GM19463 (cell line): Measurements from ENCODE around the gene TWIST2.

Experiments
- ATAC-seq: cut with Tn5 transposase; IDR thresholded peaks from one replicate; pipeline ENCODE4 v1.9.1; 2021; ENCODE audit warnings: mild to moderate bottlenecking, moderate library complexity; ENCODE audit not compliant: unreplicated experiment

Gene TWIST2

GRCh38 chr2:238916176-238916874, 68.4 kb downstream of the TWIST2 start:
- ATAC-seq = no peak

- ATAC-seq = no peak
Measured at GRCh38 chr2:238916875-238917590, 69.1 kb downstream of the TWIST2 start.

DNA sequence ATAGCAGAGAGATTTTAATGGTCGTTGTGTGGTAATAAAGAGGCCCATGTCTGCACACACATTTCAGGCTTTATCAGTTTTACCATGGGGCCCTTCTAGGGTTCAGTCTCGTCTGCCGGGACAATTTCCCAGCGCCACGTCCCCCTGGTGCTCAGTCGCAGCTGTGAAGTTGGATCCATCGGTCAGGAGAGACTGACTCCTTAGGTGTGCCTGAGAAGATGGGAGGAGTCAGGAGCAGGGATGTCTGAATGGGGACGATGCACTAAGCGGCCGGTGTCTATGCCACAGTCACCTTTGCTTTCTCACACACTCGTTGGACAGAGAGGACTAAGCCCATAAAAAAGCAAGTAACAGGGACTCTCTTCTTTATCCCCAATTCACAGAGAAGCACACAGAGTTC, 71.4 kb downstream of the TWIST2 start:
- no peak for ATAC-seq

GRCh38 chr2:238920053-238920452, 72.2 kb downstream of the TWIST2 start:
- ATAC-seq = no peak

DNA sequence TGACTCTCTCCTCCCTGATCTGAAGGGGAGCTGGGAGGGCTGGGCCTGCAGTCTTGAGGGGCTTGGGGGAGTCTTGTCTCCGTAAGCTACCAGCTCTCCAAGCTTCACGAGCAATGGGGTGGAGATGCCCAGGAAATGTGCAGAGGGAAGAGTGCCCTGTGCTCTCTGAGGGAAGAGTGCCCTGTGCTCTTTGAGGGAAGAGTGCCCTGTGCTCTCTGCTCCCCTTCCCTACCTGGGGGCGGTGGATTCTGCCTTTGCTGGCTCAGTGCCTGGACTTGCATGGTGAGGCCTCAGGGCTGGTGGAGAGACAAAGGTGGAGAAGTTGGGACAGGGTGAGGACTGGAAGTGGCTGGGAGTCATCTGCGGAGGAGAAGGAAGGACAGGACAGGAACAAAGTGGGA, 72.7 kb downstream of the TWIST2 start:
- no peak for ATAC-seq

DNA sequence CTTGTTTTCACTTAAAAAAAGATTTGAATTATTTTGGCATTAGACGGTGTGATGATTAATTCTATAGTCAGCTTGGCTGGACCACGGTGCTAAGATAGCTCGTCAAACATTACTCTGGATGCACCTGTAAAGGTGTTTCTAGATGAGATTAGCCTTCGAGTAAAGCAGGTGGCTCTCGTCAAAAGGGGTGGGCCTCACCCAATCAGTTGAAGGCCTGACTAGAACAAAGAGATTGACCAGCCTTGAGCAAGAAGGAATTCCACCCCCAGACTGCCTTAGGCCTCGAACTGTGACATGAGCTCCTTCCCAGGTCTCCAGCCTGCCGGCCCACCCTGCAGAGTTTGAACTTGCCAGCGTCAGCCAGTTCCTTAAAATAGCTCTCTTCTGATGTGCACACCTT, 73.4 kb downstream of the TWIST2 start:
- ATAC-seq = no peak

- no peak for ATAC-seq
Measured at GRCh38 chr2:238921681-238922319, 73.9 kb downstream of the TWIST2 start.

- ATAC-seq = no peak
Measured at GRCh38 chr2:238922435-238922834, 74.5 kb downstream of the TWIST2 start.

GRCh38 chr2:238924032-238924431, 76.1 kb downstream of the TWIST2 start:
- no peak for ATAC-seq

DNA sequence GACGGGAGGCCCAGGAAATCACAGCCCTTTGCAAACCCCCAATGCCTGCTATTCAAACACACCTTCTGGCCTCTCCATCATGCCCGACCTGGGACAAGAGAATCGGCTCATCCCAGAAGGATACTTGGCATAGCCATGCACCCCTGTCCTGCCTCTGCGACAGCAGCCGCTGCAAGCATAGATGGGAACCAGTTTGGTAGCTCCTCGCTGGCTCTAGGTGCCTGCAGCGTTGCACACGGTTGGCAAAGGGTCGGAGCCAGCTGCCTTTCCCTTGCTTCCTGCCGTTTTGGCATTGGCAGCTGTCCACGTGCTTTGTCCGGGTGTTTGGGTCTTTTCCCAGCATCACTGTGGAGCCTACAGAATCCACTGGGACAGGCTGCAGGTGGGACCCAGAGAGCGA, 76.9 kb downstream of the TWIST2 start:
- no peak for ATAC-seq

DNA sequence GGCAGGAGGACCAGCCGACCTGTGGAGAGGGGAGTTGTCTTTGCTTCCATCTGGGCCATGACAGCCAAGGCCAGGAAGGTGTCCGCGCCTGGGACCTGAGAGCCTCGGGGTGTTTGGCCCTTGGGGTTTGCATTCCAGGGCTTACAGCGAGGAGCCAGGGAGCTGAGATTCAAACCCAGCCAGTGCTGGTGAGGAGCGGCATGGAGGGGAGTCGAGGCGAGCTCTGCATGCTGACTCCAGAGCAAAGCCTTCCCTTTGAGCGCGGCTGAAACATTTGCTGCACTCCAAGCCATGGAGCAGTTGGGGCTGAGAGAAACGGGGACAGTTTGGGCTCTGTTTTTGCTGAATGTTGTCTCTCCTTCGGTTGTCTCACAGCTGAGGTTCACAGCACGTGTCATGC, 77.4 kb downstream of the TWIST2 start:
- no peak for ATAC-seq

DNA sequence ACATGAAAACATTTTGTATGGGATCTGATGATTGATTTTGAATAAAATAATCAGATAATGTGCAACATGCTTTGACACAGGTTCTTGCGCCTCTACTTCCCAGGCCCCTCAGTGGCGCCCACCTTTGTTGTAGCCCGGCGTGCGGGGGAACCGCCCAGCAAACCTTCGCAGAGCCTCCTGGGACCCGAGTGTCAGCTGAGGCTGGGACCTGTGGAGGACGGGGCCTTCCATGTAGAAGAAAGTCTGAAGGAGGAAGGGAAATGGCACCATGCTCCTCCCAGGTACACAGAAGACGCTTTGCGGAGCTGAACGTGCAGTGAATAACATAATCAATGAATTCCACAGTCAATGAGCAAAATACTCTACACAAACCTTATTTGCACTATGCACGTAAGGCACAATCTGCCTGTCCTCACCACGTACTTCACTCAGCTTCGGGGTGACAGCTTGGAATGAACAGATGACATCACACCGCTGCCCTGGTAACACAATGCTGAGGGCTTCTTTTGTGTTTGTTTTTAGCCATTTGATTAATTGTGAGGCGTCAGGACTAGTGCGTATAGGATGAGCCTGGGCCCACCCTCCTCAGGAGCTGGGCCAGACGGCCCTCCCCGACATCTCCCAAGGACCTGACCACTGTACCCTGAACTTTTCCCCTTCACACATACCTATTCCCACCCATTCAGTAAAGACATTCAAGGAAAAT, 78.1 kb downstream of the TWIST2 start:
- no peak for ATAC-seq

- ATAC-seq = no peak
Measured at GRCh38 chr2:238926761-238927611, 79.1 kb downstream of the TWIST2 start.

GRCh38 chr2:238927746-238928519, 80.0 kb downstream of the TWIST2 start:
- no peak for ATAC-seq

- ATAC-seq = no peak
Measured at GRCh38 chr2:238928520-238929241, 80.8 kb downstream of the TWIST2 start.

DNA sequence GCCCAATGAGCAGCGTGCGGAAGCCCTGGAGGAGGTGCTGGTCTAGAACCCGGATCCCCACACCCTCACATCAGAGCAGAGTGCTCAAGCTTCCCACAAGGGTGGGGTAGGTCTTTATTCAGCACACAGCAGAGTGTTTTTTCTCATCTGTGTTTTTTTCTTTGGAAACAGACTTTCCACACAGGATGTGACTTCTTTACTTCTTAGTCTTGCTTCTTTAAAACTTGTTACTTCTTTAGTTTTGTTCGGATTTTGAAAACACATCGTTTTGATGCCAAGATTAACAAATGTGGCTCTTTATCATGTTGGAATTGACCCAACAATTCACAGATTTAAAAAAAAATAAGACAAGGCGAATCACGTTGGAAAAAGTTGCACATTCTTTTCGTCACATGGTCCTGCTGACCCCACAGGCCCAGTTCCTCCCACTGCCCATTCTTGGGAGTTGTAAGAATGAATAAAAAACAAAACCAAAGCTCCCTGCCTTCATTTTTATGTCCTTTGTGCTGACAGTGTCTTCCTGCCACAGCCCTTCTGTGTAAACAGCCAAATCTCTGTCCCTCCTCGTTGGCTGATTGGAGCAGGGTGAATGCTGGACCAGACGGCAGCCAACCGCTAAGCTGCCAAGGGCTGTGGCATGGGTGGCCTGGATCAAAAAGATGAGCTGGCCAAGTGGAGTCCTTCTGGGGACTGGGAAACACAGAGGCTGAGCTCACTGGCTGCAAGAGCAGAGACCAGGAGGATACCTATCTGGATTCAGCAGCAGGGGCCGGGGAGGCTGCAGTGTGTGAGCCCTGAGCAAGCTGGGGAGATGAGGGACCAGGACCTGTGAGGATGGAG, 81.6 kb downstream of the TWIST2 start:
- ATAC-seq = no peak

DNA sequence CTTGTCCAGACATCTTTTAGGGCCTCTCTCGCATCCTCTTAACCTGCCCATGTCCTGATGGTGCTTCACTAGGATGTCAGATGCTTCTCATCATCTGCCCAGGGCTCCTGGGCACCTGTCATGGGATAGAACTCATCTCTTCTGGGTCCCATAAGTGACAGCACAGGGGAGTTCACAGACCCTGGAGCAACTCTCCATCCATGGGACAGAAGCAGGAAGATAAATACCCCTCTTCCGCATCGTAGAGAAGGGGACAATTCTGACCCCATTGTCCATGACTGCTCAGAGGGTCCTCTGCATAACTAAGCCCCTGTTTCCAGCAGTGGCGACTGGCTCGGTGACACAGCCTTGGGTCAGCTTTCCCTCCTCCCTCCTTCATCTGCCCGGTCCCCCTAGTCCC, 82.3 kb downstream of the TWIST2 start:
- ATAC-seq = no peak
